CD4-positive, alpha-beta T cell (primary cell): ENCODE data around the gene LDHB. TPM values are rescaled to one million over a fixed set of nuclear protein-coding genes. Genes with fewer than 3 reads are reported as not detected.

Experiments
- ATAC-seq: fragments of 200-7000 bp; cut with Tn5 transposase; one replicate; pipeline ENCODE4 v1.10.0; 2022; ENCODE audit warnings: mild to moderate bottlenecking; ENCODE audit not compliant: poor library complexity
- CTCF ChIA-PET: fragments of 350-600 bp; sonication (Branson Sonifier 250); formaldehyde crosslinking; loops from one replicate; lab custom pipeline; 2021; ENCODE audit warnings: antibody characterized with exemption, inconsistent platforms; lab: Charles Lee
- POLR2A ChIA-PET: fragments of 350-600 bp; sonication (Branson Sonifier 250); formaldehyde crosslinking; loops from one replicate; lab custom pipeline; 2021; ENCODE audit warnings: antibody characterized with exemption, inconsistent platforms; lab: Charles Lee
- DNase-seq, 14 experiments: peaks; one replicate each; pipeline ENCODE4 v3.0.0-alpha.2; 2013 to 2020; ENCODE audit warnings: mixed read lengths in 2 of 14
- H3K27ac ChIP-seq, 2 donors: one replicate each; pipeline versions ENCODE4 v1.5.1 to v1.7.0; 2013; ENCODE audit warnings: low read length in 2 of 2, low read depth in 1 of 2, mild to moderate bottlenecking in 1 of 2
- H3K27me3 ChIP-seq, 2 experiments: 1 replicate in 1 of 2; 2 replicates in 1 of 2; pipeline versions ENCODE4 v1.6.1 to v1.7.0; 2013; ENCODE audit warnings: low read length in 2 of 2, control low read depth in 1 of 2, mild to moderate bottlenecking in 1 of 2, moderate library complexity in 1 of 2; ENCODE audit not compliant: insufficient read depth in 2 of 2, control insufficient read depth in 1 of 2
- H3K36me3 ChIP-seq: one replicate; pipeline ENCODE4 v1.6.1; 2013; ENCODE audit warnings: low read length, control low read depth; ENCODE audit not compliant: insufficient read depth
- H3K4me1 ChIP-seq: one replicate; pipeline ENCODE4 v1.6.1; 2013; ENCODE audit warnings: low read length, control low read depth; ENCODE audit not compliant: insufficient read depth
- H3K4me3 ChIP-seq: one replicate; pipeline ENCODE4 v1.5.1; 2013; ENCODE audit warnings: mild to moderate bottlenecking, low read length, moderate library complexity
- H3K9me3 ChIP-seq, 2 experiments: 1 replicate in 1 of 2; 2 replicates in 1 of 2; pipeline versions ENCODE4 v1.6.1 to v1.7.0; 2013; ENCODE audit warnings: low read length in 2 of 2, mild to moderate bottlenecking in 2 of 2, control low read depth in 1 of 2, moderate library complexity in 1 of 2; ENCODE audit not compliant: control insufficient read depth in 1 of 2, insufficient read depth in 1 of 2
- H3K27ac Mint-ChIP-seq: one replicate; pipeline ENCODE4 v1.8.0; 2020; ENCODE audit warnings: mixed read lengths
- H3K27me3 Mint-ChIP-seq: one replicate; pipeline ENCODE4 v1.8.0; 2021; ENCODE audit warnings: mixed read lengths
- H3K36me3 Mint-ChIP-seq: one replicate; pipeline ENCODE4 v1.8.0; 2021; ENCODE audit warnings: low read depth, mixed read lengths
- H3K4me1 Mint-ChIP-seq: one replicate; pipeline ENCODE4 v1.8.0; 2021; ENCODE audit warnings: low read depth, mixed read lengths
- H3K4me3 Mint-ChIP-seq: one replicate; pipeline ENCODE4 v1.8.0; 2020; ENCODE audit warnings: mild to moderate bottlenecking, mixed read lengths
- H3K9me3 Mint-ChIP-seq: one replicate; pipeline ENCODE4 v1.8.0; 2020; ENCODE audit warnings: mixed read lengths
- CTCF ChIP-seq: fragments of 200-600 bp; IDR thresholded peaks from one replicate; pipeline ENCODE4 v1.8.0; 2022; ENCODE audit warnings: antibody characterized with exemption, mild to moderate bottlenecking
- intact Hi-C, 2 experiments: fragments of 100-400 bp; cut with DNase I in 1 of 2; cut with micrococcal nuclease in 1 of 2; formaldehyde crosslinking; loops; one replicate each; pipeline versions ENCODE4 v1.15.1 to v1.9.0; 2023 to 2025; cut with DNase I, micrococcal nuclease
- total RNA-seq, 174 experiments: library from RNA in 2 of 174; stranded (reverse) in 2 of 174; gene quantifications; one replicate each; pipeline ENCODE4 v1.2.3 and lab custom pipeline; 2021 to 2026

Gene LDHB
- total RNA-seq, 2 experiments from 2014 or later, result 559 to 605 TPM

DNA sequence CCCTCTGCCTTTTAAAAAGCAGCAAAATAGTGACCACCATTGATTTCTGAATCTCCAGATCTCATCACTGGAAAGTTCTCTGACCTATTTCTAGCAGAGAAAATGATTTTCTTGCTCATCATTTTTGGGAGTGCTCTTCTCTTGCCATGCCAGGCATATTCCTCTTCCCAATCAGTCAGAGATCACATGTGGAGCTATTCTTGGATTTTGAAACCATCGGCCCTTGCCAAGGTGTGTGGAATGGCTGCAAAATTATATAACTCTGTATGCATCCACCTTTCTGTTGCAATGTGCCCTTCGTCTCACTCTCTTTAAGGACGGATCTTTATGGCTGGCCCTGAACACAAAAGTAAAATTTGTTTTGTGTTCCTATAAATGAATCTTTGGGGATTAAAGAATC, 25.5 kb upstream of the LDHB start:
- no peaks in the 10 kb centered on the region for H3K36me3 ChIP-seq
- intact Hi-C loops, result loop anchor here in 1 of 2 experiments (5.0 to 10.0 kb wide), 2 partner anchors 178 to 386 kb away; partner anchors contain the start of genes GOLT1B and RECQL
- peaks cover 5% of the 10 kb centered on the region for H3K36me3 Mint-ChIP-seq
- no peak overlapping the region for H3K4me3 Mint-ChIP-seq
- no peak for ATAC-seq
- ChIA-PET CTCF (no interaction called here), POLR2A (interaction anchor here (1.0 kb wide), 1 partner anchor 67 kb away, joined by 3 read pairs; no protein-coding TSS in a partner anchor)
- peaks cover 4% of the 10 kb centered on the region for H3K4me1 ChIP-seq
- no peak overlapping the region for H3K4me3 ChIP-seq
- H3K9me3 ChIP-seq, result peaks cover 0 to 7% of the 10 kb centered on the region in 2 experiments
- no peaks in the 10 kb centered on the region for H3K27me3 Mint-ChIP-seq
- H3K27me3 ChIP-seq, result no peaks in the 10 kb centered on the region
- no peak for DNase-seq
- TF ChIP-seq CTCF, result no peak
- H3K4me1 Mint-ChIP-seq, result peaks cover 25% of the 10 kb centered on the region
- peaks cover 2% of the 10 kb centered on the region for H3K9me3 Mint-ChIP-seq
- H3K27ac Mint-ChIP-seq, result no peak overlapping the region
- H3K27ac ChIP-seq, result no peak overlapping the region

- DNase-seq, result peak in 1 of 14 experiments; percentile 21
Observed at GRCh38 chr12:21678959-21679358, 21.3 kb upstream of the LDHB start.

GRCh38 chr12:21677622-21678277, 20.1 kb upstream of the LDHB start:
- H3K4me3 Mint-ChIP-seq, result peak overlapping the region; percentile 77
- Histone ChIP-seq H3K4me1 (peaks cover 40% of the 10 kb centered on the region), H3K27ac (peak overlapping the region; percentile 43 to 72), H3K9me3 (no peaks in the 10 kb centered on the region), H3K4me3 (peak overlapping the region; percentile 46), H3K27me3 (no peaks in the 10 kb centered on the region), H3K36me3 (no peaks in the 10 kb centered on the region)
- POLR2A ChIA-PET, result interaction anchor here (0.8 to 7.2 kb wide), 15 partner anchors 13 to 369 kb away, joined by 3 to 152 read pairs (median 4); partner anchors contain the start of genes CMAS, GOLT1B, LDHB and PYROXD1
- H3K27ac Mint-ChIP-seq, result peak overlapping the region; percentile 83
- TF ChIP-seq CTCF, result no peak
- H3K36me3 Mint-ChIP-seq, result no peaks in the 10 kb centered on the region
- no peaks in the 10 kb centered on the region for H3K27me3 Mint-ChIP-seq
- peak; percentile 42 for ATAC-seq
- CTCF ChIA-PET, result interaction anchor here (0.9 to 1.4 kb wide), 4 partner anchors 13 to 72 kb away, joined by 3 to 5 read pairs (median 3); no protein-coding TSS in a partner anchor
- DNase-seq, result peak in 11 of 14 experiments; percentile 7 to 62 (median 18)
- H3K4me1 Mint-ChIP-seq, result peaks cover 56% of the 10 kb centered on the region
- H3K9me3 Mint-ChIP-seq, result no peaks in the 10 kb centered on the region
- intact Hi-C loops, result loop anchor here (2.0 to 5.0 kb wide), 4 partner anchors 25 to 380 kb away; no protein-coding TSS in a partner anchor

More at GRCh38 chr12:21678959-21679358, 21.3 kb upstream of the LDHB start:
- H3K27ac ChIP-seq, result peak overlapping the region in 1 of 2 donors; percentile 25
- no peaks in the 10 kb centered on the region for H3K9me3 ChIP-seq
- Mint-ChIP-seq H3K27me3 (no peaks in the 10 kb centered on the region), H3K9me3 (no peaks in the 10 kb centered on the region), H3K27ac (peak overlapping the region; percentile 83), H3K4me3 (peak overlapping the region; percentile 64), H3K36me3 (no peaks in the 10 kb centered on the region), H3K4me1 (peaks cover 56% of the 10 kb centered on the region)
- intact Hi-C loops, result loop anchor here (1.0 to 5.0 kb wide), 3 partner anchors 37 to 382 kb away; no protein-coding TSS in a partner anchor
- no peaks in the 10 kb centered on the region for H3K36me3 ChIP-seq
- TF ChIP-seq CTCF, result no peak
- ChIA-PET CTCF (interaction anchor here (0.7 to 1.4 kb wide), 2 partner anchors 19 to 73 kb away, joined by 3 to 5 read pairs; no protein-coding TSS in a partner anchor), POLR2A (interaction anchor here (0.9 to 7.2 kb wide), 10 partner anchors 22 to 367 kb away, joined by 3 to 152 read pairs (median 10); partner anchors contain the start of genes CMAS, GOLT1B, LDHB and PYROXD1)
- ATAC-seq, result no peak
- H3K27me3 ChIP-seq, result no peaks in the 10 kb centered on the region
- no peak overlapping the region for H3K4me3 ChIP-seq
- H3K4me1 ChIP-seq, result peaks cover 40% of the 10 kb centered on the region
